Bronchial smooth muscle cell (primary cell): ENCODE results near the gene LCE1E. TPM values are rescaled to one million over a fixed set of nuclear protein-coding genes. Genes with fewer than 3 reads are reported as not detected.

Source experiments
- total RNA-seq: library from RNA; depleted of rRNA; stranded (reverse); fragments of >200 nt; gene quantifications from 2 replicates; pipeline ENCODE4 v1.2.1, GENCODE V29; 2014

LCE1E gene, protein sequence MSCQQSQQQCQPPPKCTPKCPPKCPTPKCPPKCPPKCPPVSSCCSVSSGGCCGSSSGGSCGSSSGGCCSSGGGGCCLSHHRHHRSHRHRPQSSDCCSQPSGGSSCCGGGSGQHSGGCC
- not detected in 2 replicates for total RNA-seq

DNA sequence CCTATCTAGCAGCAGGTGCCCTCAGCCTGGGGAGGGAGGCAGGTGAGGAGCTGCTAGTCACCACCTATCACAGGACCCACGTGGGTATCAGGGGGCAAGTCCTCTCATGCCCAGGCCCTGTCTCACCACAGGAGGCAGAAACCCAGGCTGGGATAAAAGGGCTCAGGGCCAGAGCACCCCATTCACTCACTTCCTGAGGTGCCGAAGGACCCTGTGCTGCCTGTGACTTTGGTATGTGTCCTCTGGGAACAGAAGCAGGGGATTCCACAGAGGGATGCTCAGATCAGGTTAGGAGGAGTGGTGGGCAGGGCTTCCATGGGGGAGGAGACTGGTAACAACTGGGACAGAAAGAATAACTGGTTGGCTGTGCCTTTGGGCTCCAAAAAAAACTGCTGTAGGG lies at the start of gene LCE1E:
LCE1E (plus strand) TSS at position 181 of the 400 bp plus-strand sequence. CDS start 1,043 bp downstream, outside the sequence.

DNA sequence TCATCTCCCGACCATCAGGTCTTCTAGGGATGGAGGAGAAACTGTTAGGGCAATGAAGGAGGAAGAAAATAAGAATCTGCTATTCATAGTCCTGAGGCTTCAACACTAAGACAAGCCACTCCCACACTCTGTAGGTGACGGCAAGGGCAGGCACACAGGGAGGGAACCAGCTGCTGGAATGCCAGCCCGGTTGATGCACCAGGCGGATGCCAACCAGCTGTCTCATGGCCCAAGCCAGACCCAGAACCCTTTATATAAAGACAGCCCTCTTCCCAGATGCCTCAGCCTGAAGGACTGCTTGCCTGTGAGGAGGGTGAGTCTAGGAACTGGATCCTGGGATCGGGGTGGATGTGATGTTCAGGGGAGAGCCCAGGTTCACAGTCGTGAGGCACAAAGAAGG lies 28.3 kb upstream of the LCE1E start, which contains the start of gene KPRP:
KPRP (plus strand) TSS at position 279 of the 400 bp plus-strand sequence. CDS start 1,564 bp downstream, outside the sequence.

DNA sequence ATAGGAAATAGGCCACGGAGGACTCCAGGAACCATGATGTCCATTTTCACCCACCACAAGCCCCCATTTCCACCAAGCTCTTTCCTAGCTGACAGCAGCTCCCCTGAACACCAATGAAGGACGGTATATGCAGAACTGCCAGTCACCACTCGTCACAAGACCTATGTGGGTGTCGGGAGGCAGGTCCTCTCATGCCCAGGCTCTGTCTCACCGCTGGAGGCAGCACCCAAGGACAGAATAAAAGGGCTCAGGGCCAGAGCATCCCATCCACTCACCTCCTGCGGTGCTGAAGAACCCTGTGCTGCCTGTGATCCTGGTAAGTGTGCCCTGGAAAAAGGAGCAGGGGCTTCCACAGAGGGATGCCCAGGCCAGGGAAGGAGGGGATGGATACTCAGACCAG lies 11.2 kb upstream of the LCE1E start, which contains the start of gene LCE1F:
LCE1F (plus strand) TSS at position 266 of the 400 bp plus-strand sequence. CDS start 1,232 bp downstream, outside the sequence.

DNA sequence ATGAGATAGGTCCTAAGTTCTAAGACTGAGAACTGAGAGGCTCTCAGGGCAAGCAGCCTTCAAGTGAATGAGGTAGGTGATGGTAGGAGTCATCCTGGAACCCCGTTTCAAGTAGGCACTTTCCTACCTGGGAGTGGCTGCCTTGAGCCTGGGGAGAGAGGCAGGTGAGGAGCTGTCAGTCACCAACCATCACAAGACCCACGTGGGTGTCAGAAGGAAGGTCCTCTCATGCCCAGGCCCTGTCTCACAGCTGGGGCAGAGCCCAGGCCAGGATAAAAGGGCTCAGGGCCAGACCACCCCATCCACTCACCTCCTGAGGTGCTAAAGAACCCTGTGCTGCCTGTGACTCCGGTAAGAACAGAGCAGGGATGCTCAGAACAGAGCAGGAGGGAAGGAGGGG lies 10.4 kb downstream of the LCE1E start, which contains the start of gene LCE1D:
LCE1D (plus strand) TSS at position 301 of the 400 bp plus-strand sequence. CDS start 1,074 bp downstream, outside the sequence.

DNA sequence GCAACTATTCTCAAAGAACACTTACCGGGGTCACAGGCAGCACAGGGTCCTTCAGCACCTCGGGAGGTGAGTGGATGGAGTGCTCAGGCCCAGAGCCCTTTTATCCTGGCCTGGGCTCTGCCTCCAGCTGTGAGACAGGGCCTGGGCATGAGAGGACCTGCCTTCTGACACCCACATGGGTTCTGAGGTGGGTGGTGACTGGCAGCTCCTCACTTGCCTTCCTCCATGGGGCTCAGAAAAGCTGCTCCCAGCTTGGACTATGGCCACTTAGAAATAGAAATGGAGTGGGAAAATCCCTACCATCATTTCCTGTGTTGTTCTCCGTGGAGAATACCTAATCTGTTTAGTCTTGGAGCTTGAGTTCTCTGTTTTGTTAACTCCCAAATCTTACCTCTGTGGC lies 20.5 kb downstream of the LCE1E start, which contains the start of gene LCE1C:
LCE1C (minus strand) TSS at position 76 of the 400 bp plus-strand sequence. CDS start 1,173 bp downstream, outside the sequence.

DNA sequence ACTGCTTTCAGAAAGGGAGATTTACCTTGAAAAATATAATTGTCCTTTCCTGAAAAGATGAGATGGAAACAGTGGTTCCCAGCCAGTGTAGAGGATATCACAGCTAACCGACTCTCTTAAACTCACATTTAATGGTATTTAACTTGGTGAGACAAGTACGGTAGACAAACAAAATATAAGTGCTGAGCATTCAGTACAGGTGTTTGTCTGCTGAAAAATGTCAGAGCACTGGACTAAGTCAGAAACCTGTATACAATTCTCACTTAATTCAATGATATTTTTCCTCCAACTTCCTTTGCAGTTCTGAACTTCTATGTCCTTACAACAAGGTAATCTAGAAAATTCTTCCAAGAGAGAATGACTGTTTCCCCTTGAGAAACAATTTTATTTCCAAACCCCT lies 25.6 kb downstream of the LCE1E start, which contains the start of gene LCE1B:
LCE1B (plus strand) TSS at position 301 of the 400 bp plus-strand sequence. CDS start 476 bp downstream, outside the sequence.

DNA sequence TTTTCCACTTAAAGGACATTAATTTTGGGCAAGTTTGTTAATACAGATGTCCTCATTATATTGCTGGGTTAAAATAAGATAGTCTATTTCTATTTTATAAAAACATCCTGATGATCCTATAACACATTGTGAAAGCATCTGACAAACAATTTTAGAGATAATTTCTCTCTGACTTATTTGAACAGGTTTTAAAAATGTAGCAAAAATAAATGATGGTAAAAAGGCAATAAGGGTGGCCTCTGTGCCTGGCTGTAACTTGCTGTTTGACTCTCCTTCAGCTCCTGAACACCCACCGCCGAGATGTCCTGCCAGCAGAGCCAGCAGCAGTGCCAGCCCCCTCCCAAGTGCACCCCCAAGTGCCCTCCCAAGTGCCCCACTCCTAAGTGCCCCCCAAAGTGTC lies 41.1 kb downstream of the LCE1E start, which contains the start of gene LCE1A:
LCE1A (plus strand) TSS at position 301 of the 400 bp plus-strand sequence; CDS start at position 301, 0 bp downstream.

Other genes with a start within 250 kb of the LCE1E start
- not detected in 2 replicates for gene LCE3E, start 219.5 kb upstream of the LCE1E start, total RNA-seq
- gene LCE3D, start 205.7 kb upstream of the LCE1E start, total RNA-seq: not detected in 2 replicates
- gene LCE3C, start 186.0 kb upstream of the LCE1E start, total RNA-seq: not detected in 2 replicates
- gene LCE3B, start 172.4 kb upstream of the LCE1E start, total RNA-seq: not detected in 2 replicates
- gene LCE3A, start 163.2 kb upstream of the LCE1E start, total RNA-seq: not detected in 2 replicates
- gene LCE2D, start 122.9 kb upstream of the LCE1E start, total RNA-seq: not detected in 2 replicates
- not detected in 2 replicates for gene LCE2C, start 111.0 kb upstream of the LCE1E start, total RNA-seq
- not detected in 2 replicates for gene LCE2B, start 100.1 kb upstream of the LCE1E start, total RNA-seq
- not detected in 2 replicates for gene LCE2A, start 87.9 kb upstream of the LCE1E start, total RNA-seq
- gene LCE4A, start 78.1 kb upstream of the LCE1E start, total RNA-seq: not detected in 2 replicates
- gene KPRP, start 28.2 kb upstream of the LCE1E start, total RNA-seq: not detected in 2 replicates
- gene LCE1F, start 11.1 kb upstream of the LCE1E start, total RNA-seq: not detected in 2 replicates
- gene LCE1D, start 10.5 kb downstream of the LCE1E start, total RNA-seq: not detected in 2 replicates
- gene LCE1C, start 20.4 kb downstream of the LCE1E start, total RNA-seq: not detected in 2 replicates
- not detected in 2 replicates for gene LCE1B, start 25.7 kb downstream of the LCE1E start, total RNA-seq
- gene LCE1A, start 41.2 kb downstream of the LCE1E start, total RNA-seq: not detected in 2 replicates
- gene LCE6A, start 56.6 kb downstream of the LCE1E start, total RNA-seq: not detected in 2 replicates
- gene LCE7A, start 73.7 kb downstream of the LCE1E start, total RNA-seq: not detected in 2 replicates
- not detected in 2 replicates for gene SMCP, start 92.1 kb downstream of the LCE1E start, total RNA-seq
- not detected in 2 replicates for gene IVL, start 122.3 kb downstream of the LCE1E start, total RNA-seq
- gene SPRR5, start 160.9 kb downstream of the LCE1E start, total RNA-seq: not detected in 2 replicates
- gene SPRR4, start 184.4 kb downstream of the LCE1E start, total RNA-seq: not detected in 2 replicates
- gene SPRR1A, start 197.8 kb downstream of the LCE1E start, total RNA-seq: not detected in 2 replicates
- gene SPRR3, start 215.5 kb downstream of the LCE1E start, total RNA-seq: 0.43 TPM in 1 of 2 replicates, not detected in the other
- gene SPRR1B, start 244.9 kb downstream of the LCE1E start, total RNA-seq: 0.17 TPM in 1 of 2 replicates, not detected in the other